K562 (cell line): ENCODE results near the gene PTPRG. TPM values are rescaled to one million over a fixed set of nuclear protein-coding genes. Genes with fewer than 3 reads are reported as not detected.

Experiments used
- ATAC-seq: fragments of 200-7000 bp; cut with Tn5 transposase; 3 replicates; pipeline ENCODE4 v1.9.1; 2020; ENCODE audit warnings: moderate library complexity
- BruUV-seq: library from RNA; stranded (reverse); fragments of 400-500 nt; replicated peaks from 2 replicates; lab custom pipeline; 2021; lab: Mats Ljungman, UMichigan
- CTCF ChIA-PET: fragments of 300-600 bp; formaldehyde crosslinking; extraction: SDS; loops from one replicate; lab custom pipeline; 2021; ENCODE audit warnings: low intra/inter-chr PET ratio; lab: Yijun Ruan, JAX
- POLR2A ChIA-PET: fragments of 300-600, 350-650 bp; sonication (Branson Sonifier 250); formaldehyde crosslinking; extraction: SDS; loops from one replicate; lab custom pipeline; 2021; ENCODE audit warnings: antibody characterized with exemption, inconsistent platforms; lab: Yijun Ruan, JAX
- DNase-seq, 4 experiments: peaks; one replicate each; pipeline versions ENCODE4 v3.0.0 to v3.0.0-alpha.2; 2011 to 2018; ENCODE audit warnings: low spot score in 3 of 4, mixed read lengths in 3 of 4; ENCODE audit errors: extremely low read depth in 1 of 4
- FAIRE-seq: peaks from 2 replicates; lab custom pipeline; 2011; peaks lifted over from hg19 to GRCh38; lab: Jason Lieb, UNC
- H2AFZ ChIP-seq: 2 replicates; pipeline ENCODE4 v1.6.0; 2011; ENCODE audit warnings: low read depth, low read length, control low read depth, inconsistent platforms
- H3K27ac ChIP-seq: fragments of 200-600 bp; 3 replicates; pipeline ENCODE4 v1.8.0; 2011; ENCODE audit warnings: low read depth, mild to moderate bottlenecking, control low read depth, inconsistent platforms, low read length, moderate library complexity, mixed read lengths; ENCODE audit errors: extremely low read depth
- H3K27me3 ChIP-seq, 2 experiments: fragments of 300-600 bp in 1 of 2; 2 replicates in 1 of 2; 3 replicates in 1 of 2; pipeline versions ENCODE4 v1.6.0 to v1.8.0; 2011; ENCODE audit warnings: inconsistent platforms in 2 of 2, low read length in 2 of 2, mild to moderate bottlenecking in 1 of 2, mixed read lengths in 1 of 2, moderate library complexity in 1 of 2; ENCODE audit not compliant: control insufficient read depth in 2 of 2, insufficient read depth in 2 of 2
- H3K36me3 ChIP-seq: fragments of 300-600 bp; 3 replicates; pipeline ENCODE4 v1.8.0; 2011; ENCODE audit warnings: mild to moderate bottlenecking, low read length, inconsistent platforms; ENCODE audit not compliant: control insufficient read depth, insufficient read depth
- H3K4me1 ChIP-seq, 2 experiments: fragments of 200-600 bp in 1 of 2; replicated peaks in 1 of 2; 2 replicates in 1 of 2; 3 replicates in 1 of 2; pipeline versions ENCODE4 v1.5.1 to v1.8.0; 2011; ENCODE audit warnings: inconsistent platforms in 2 of 2, low read length in 2 of 2, mild to moderate bottlenecking in 1 of 2, mixed read lengths in 1 of 2, moderate library complexity in 1 of 2; ENCODE audit not compliant: control insufficient read depth in 2 of 2, insufficient read depth in 2 of 2
- H3K4me2 ChIP-seq: 2 replicates; pipeline ENCODE4 v1.6.1; 2011; ENCODE audit warnings: low read length, control low read depth, inconsistent platforms, mixed read lengths; ENCODE audit not compliant: insufficient read depth
- H3K4me3 ChIP-seq: fragments of 200-600 bp; sonication (generic), shearing (Covaris generic); 2 replicates; pipeline ENCODE4 v1.5.1; 2016; ENCODE audit warnings: control low read depth, inconsistent platforms
- H3K79me2 ChIP-seq: fragments of 200-600 bp; 3 replicates; pipeline ENCODE4 v1.8.0; 2011; ENCODE audit warnings: low read length, inconsistent platforms; ENCODE audit not compliant: control insufficient read depth, insufficient read depth
- H3K9ac ChIP-seq, 2 experiments: 2 replicates each; pipeline versions ENCODE4 v1.6.0 to v1.6.1; 2011; ENCODE audit warnings: low read depth in 2 of 2, low read length in 2 of 2, control low read depth in 1 of 2, inconsistent platforms in 1 of 2, mild to moderate bottlenecking in 1 of 2, mixed read lengths in 1 of 2; ENCODE audit not compliant: insufficient read depth in 1 of 2
- H3K9me1 ChIP-seq: one replicate; pipeline ENCODE4 v1.6.0; 2011; ENCODE audit warnings: inconsistent platforms, mild to moderate bottlenecking, low read length, moderate library complexity; ENCODE audit not compliant: control insufficient read depth, insufficient read depth
- H3K9me3 ChIP-seq: replicated peaks from 2 replicates; pipeline ENCODE4 v1.5.1; 2011; ENCODE audit warnings: low read depth, low read length, inconsistent platforms; ENCODE audit not compliant: control insufficient read depth, insufficient read depth
- H4K20me1 ChIP-seq: replicated peaks from 2 replicates; pipeline ENCODE4 v1.6.1; 2011; ENCODE audit warnings: low read length, inconsistent platforms, mixed read lengths; ENCODE audit not compliant: control insufficient read depth, insufficient read depth
- KDM1A ChIP-seq, 2 experiments: fragments of 450-650 bp; IDR thresholded peaks; 2 replicates each; pipeline ENCODE4 v1.6.1; 2016; ENCODE audit warnings: mild to moderate bottlenecking in 2 of 2
- KDM5B ChIP-seq: fragments of 200-600 bp; sonication (generic); IDR thresholded peaks from 2 replicates; pipeline ENCODE4 v1.6.1; 2012; ENCODE audit warnings: low read depth, mild to moderate bottlenecking, moderate library complexity, low read length, control low read depth, inconsistent platforms; ENCODE audit not compliant: insufficient replicate concordance
- POLR2B ChIP-seq: fragments of 450-650 bp; IDR thresholded peaks from 2 replicates; pipeline ENCODE4 v1.6.1; 2018; ENCODE audit warnings: low read depth; ENCODE audit not compliant: partially characterized antibody
- TAL1 ChIP-seq: fragments of 450-650 bp; IDR thresholded peaks from 2 replicates; pipeline ENCODE4 v1.6.1; 2016; ENCODE audit warnings: mild to moderate bottlenecking
- ZNF717 ChIP-seq: fragments of 250-450 bp; sonication (Bioruptor Pico); IDR thresholded peaks from 2 replicates; pipeline ENCODE4 v1.5.0; 2021
- ZNF75A ChIP-seq: fragments of 450-650 bp; formaldehyde crosslinking; IDR thresholded peaks from 2 replicates; pipeline ENCODE4 v1.4.0; 2020; ENCODE audit warnings: mild to moderate bottlenecking
- WGBS: fragments of 100-300 bp; shearing (Covaris generic); methylation state at CpG from one replicate; pipeline ENCODE4 v1.1.6; 2016; ENCODE audit warnings: low coverage, mixed read lengths; ENCODE audit not compliant: insufficient coverage; ENCODE audit errors: missing lambda C conversion rate; 5-methylcytosine and 5-hydroxymethylcytosine counted together
- in situ Hi-C: fragments of 300-500 bp; cut with MboI; formaldehyde crosslinking; loops from 4 replicates; pipeline ENCODE4 v1.15.0; 2018; ENCODE audit warnings: inconsistent platforms, mixed read lengths
- intact Hi-C: fragments of 100-400 bp; cut with micrococcal nuclease; formaldehyde crosslinking; loops from 2 replicates; pipeline ENCODE4 v1.14.2; 2022
- polyA plus RNA-seq, 8 experiments: library from polyadenylated mRNA; depleted of rRNA in 4 of 8; stranded (reverse) in 5 of 8; unstranded in 3 of 8; fragments of >200 nt; fragmentation: Nextera tagmentation in 2 of 8; fragmentation: Illumina TruSeq in 1 of 8; extraction: Ambion mirVana in 2 of 8; extraction: Trizol in 1 of 8; gene quantifications; 2 replicates each; pipeline versions ENCODE4 v1.2.1 to v1.2.3, GENCODE V29; 2011 to 2014; ENCODE audit warnings: inconsistent platforms in 1 of 8, missing spikeins in 1 of 8
- total RNA-seq, 7 experiments: library from RNA; depleted of rRNA in 6 of 7; stranded (reverse); fragments of >200 nt in 6 of 7; fragmentation: Illumina TruSeq in 2 of 7; extraction: Trizol in 2 of 7; gene quantifications; 2 replicates each; pipeline versions ENCODE4 v1.2.1 to v1.2.3, GENCODE V29; 2011 to 2021; ENCODE audit warnings: low replicate concordance in 1 of 7
- TF ChIP-seq, protein P1 (sequence below): fragments of 450-650 bp; IDR thresholded peaks from 2 replicates; pipeline ENCODE4 v1.6.1; 2016; ENCODE audit warnings: antibody characterized with exemption
- TF ChIP-seq, protein P2 (sequence below): fragments of 450-650 bp; IDR thresholded peaks from 2 replicates; pipeline ENCODE4 v1.6.1; 2018; ENCODE audit warnings: mild to moderate bottlenecking, low read depth; ENCODE audit not compliant: partially characterized antibody
- TF ChIP-seq, protein P3 (sequence below): fragments of 450-650 bp; formaldehyde crosslinking; conservative IDR thresholded peaks from 2 replicates; pipeline ENCODE4 v1.4.0; 2022; ENCODE audit warnings: mild to moderate bottlenecking, missing genetic modification characterization
- TF ChIP-seq, protein P4 (sequence below): fragments of 450-650 bp; IDR thresholded peaks from 2 replicates; pipeline ENCODE4 v1.6.1; 2016

PTPRG gene
- total and polyA plus RNA-seq, 9 of the 15 experiments (the other 6 are each of a cell fraction or from before 2014, with no cell fraction given) = 0.16 TPM; not detected in 8

DNA sequence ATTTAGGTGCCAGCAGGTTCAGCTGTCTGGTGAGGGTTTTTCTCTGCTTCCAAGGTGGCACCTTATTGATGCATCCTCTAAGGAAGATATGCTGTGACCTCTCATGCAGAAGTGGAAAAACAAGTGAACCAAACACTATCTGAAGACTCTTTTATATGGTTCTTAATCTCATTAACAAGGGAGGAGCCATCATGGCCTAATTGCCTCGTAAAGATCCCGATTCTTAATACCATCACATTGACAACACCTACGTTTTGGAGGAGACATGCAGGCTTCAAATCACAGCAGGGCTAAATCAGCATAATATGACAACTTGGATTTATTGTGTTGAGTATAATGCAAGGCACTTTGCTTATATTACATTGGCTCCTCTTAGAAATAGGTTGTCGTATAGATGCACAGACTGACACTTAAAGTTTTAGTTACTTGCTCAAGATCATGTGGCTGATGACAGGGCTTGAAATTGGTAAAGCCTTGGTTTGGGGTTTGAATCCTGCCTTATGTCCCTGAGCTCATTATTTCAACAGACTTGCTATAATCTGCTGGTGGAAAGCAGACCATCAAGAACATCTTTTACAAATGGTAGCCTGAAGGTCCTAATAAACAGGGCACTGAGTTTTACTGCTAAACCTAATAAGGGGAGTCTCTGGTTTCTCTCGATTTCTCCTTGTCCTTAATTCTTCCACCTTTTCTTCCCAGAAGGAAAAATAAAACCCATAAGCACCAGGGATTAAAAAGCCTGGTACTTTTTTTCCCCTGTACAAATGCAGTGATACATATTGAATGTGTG lies 88.2 kb downstream of the PTPRG start:
- ChIA-PET POLR2A (no interaction called here), CTCF (no interaction called here)
- no peaks in the 10 kb centered on the region for H3K27me3 ChIP-seq
- FAIRE-seq = no peak
- DNase-seq = no peak
- in situ Hi-C loops (no loop called here), intact Hi-C loops (no loop called here)
- H3K4me1 ChIP-seq = no peaks in the 10 kb centered on the region
- H3K9me1 ChIP-seq = no peaks in the 10 kb centered on the region
- no peak overlapping the region for H3K9ac ChIP-seq
- no peak overlapping the region for H3K27ac ChIP-seq
- H3K4me3 ChIP-seq = no peak overlapping the region
- TF ChIP-seq POLR2B (no peak), ZNF717 (CRISPR knock-in tag) (no peak)
- TF ChIP-seq, protein P1, sequence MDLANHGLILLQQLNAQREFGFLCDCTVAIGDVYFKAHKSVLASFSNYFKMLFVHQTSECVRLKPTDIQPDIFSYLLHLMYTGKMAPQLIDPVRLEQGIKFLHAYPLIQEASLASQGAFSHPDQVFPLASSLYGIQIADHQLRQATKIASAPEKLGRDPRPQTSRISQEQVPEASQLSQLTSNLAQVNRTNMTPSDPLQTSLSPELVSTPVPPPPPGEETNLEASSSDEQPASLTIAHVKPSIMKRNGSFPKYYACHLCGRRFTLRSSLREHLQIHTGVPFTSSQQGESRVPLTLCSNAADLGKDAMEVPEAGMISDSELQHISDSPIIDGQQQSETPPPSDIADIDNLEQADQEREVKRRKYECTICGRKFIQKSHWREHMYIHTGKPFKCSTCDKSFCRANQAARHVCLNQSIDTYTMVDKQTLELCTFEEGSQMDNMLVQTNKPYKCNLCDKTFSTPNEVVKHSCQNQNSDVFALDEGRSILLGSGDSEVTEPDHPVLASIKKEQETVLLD = no peak
- H3K9me3 ChIP-seq = no peaks in the 10 kb centered on the region
- no peak for ATAC-seq
- no peak overlapping the region for H3K4me2 ChIP-seq
- H4K20me1 ChIP-seq = no peaks in the 10 kb centered on the region
- H3K79me2 ChIP-seq = no peaks in the 10 kb centered on the region
- WGBS = 0% methylated on average over 5 of the region's 5 CpGs
- H2AFZ ChIP-seq = no peak overlapping the region
- no TSS peak for BruUV-seq
- H3K36me3 ChIP-seq = no peaks in the 10 kb centered on the region

DNA sequence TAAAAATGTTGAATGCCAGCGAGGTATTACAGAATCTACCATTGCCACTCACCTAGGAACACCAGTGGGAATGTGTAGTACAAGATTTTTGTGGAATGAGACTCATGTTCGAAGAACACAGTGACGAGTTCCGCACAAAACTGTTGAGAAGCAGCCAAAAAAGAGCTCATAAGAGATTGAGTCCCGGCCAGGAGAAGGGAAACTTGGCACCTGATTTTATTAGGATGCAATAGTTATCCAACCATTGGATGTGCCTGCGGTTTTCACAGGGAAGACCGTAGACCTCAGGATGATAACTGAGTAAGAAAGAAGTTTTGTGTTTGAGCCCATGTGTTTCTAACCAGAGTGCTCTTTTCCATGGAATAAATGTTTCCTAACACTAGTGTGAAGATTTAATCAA lies 88.9 kb downstream of the PTPRG start:
- 0% methylated on average over 6 of the region's 7 CpGs for WGBS
- Histone ChIP-seq H3K9ac (no peak overlapping the region), H3K9me1 (no peaks in the 10 kb centered on the region), H3K79me2 (no peaks in the 10 kb centered on the region), H3K4me3 (no peak overlapping the region), H3K9me3 (no peaks in the 10 kb centered on the region), H3K4me1 (no peaks in the 10 kb centered on the region), H3K27me3 (no peaks in the 10 kb centered on the region), H3K36me3 (no peaks in the 10 kb centered on the region), H4K20me1 (no peaks in the 10 kb centered on the region), H2AFZ (no peak overlapping the region), H3K27ac (no peak overlapping the region), H3K4me2 (no peak overlapping the region)
- CTCF ChIA-PET = no interaction called here
- intact Hi-C loops (no loop called here), in situ Hi-C loops (no loop called here)
- FAIRE-seq (no peak), DNase-seq (no peak), ATAC-seq (no peak)
- POLR2A ChIA-PET = no interaction called here
- no TSS peak for BruUV-seq
- TF ChIP-seq ZNF75A (CRISPR knock-in tag) = no peak
- no peak for TF ChIP-seq KDM5B
- TF ChIP-seq, protein P2, sequence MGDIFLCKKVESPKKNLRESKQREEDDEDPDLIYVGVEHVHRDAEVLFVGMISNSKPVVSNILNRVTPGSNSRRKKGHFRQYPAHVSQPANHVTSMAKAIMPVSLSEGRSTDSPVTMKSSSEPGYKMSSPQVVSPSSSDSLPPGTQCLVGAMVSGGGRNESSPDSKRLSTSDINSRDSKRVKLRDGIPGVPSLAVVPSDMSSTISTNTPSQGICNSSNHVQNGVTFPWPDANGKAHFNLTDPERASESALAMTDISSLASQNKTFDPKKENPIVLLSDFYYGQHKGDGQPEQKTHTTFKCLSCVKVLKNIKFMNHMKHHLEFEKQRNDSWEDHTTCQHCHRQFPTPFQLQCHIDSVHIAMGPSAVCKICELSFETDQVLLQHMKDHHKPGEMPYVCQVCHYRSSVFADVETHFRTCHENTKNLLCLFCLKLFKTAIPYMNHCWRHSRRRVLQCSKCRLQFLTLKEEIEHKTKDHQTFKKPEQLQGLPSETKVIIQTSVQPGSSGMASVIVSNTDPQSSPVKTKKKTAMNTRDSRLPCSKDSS = no peak
- TF ChIP-seq, protein P3, sequence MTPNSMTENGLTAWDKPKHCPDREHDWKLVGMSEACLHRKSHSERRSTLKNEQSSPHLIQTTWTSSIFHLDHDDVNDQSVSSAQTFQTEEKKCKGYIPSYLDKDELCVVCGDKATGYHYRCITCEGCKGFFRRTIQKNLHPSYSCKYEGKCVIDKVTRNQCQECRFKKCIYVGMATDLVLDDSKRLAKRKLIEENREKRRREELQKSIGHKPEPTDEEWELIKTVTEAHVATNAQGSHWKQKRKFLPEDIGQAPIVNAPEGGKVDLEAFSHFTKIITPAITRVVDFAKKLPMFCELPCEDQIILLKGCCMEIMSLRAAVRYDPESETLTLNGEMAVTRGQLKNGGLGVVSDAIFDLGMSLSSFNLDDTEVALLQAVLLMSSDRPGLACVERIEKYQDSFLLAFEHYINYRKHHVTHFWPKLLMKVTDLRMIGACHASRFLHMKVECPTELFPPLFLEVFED (CRISPR knock-in tag) = no peak
- no peak for TF ChIP-seq TAL1
- TF ChIP-seq, protein P4, sequence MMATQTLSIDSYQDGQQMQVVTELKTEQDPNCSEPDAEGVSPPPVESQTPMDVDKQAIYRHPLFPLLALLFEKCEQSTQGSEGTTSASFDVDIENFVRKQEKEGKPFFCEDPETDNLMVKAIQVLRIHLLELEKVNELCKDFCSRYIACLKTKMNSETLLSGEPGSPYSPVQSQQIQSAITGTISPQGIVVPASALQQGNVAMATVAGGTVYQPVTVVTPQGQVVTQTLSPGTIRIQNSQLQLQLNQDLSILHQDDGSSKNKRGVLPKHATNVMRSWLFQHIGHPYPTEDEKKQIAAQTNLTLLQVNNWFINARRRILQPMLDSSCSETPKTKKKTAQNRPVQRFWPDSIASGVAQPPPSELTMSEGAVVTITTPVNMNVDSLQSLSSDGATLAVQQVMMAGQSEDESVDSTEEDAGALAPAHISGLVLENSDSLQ = no peak
- TF ChIP-seq KDM1A (IDR thresholded peaks at IDR 0.05) = no peak
